ENCODE measurements around the gene RABGAP1L.
"Not testable (repeated sequence)": the region's sequence is repeated elsewhere in the genome, so short reads cannot be mapped to it uniquely, and the experiment has no call there.

The RABGAP1L gene

DNA sequence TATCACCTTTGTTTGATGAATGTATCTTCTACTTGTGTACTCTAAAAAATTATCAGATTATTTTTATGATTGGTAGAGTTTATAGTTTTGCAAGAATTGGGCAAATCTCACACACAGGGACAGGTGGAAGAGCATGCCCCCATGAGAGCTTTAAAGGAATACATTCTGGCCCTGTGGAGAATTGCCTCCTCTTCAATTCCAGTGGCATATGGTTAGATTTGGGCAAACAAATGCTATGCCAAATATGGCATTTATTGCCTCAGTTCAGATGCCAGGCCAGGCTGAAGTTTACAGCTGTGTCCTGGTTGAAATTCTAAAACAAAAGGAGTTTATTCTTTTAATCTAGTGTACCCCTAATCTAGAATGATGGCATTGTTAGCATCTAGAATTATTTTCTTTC, 678.1 kb downstream of the RABGAP1L start:
- DNase-seq = no peak

DNA sequence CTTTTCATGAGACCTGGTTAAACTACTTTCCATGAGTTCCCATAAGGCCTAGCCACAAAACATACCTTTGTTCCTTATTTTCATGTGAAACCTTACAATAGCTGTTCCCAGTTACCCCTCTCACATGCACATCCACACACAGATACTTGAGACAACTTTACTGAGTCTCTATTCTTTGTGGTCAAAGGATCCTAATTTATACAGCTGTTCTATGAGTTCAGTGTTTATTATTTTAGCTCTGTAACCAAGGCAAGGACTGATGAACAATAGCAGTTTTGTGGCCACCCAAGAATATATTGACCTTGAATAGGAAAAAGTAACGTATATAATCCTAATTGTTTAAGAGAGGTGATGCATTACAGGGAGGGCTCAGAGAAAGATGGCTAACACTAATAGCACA, 679.9 kb downstream of the RABGAP1L start:
- DNase-seq = no peak

DNA sequence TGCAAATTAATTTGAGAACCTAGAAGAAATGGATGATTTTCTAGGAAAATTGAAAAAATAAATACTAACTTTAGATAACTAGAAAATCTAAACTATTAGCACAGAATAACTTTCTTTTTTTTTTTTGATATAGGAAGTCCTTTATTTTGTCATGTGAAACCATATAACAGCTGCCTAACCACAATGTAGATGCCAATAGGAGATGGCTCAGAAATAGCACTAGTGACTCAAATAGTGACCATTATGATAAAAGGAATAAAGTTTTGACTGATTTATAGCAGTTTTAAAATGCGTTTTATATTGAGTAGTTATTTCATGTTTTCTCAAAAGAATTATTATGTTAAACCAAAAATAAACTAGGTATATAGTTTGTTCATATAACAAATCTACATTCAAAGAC, 682.4 kb downstream of the RABGAP1L start:
- DNase-seq = no peak

DNA sequence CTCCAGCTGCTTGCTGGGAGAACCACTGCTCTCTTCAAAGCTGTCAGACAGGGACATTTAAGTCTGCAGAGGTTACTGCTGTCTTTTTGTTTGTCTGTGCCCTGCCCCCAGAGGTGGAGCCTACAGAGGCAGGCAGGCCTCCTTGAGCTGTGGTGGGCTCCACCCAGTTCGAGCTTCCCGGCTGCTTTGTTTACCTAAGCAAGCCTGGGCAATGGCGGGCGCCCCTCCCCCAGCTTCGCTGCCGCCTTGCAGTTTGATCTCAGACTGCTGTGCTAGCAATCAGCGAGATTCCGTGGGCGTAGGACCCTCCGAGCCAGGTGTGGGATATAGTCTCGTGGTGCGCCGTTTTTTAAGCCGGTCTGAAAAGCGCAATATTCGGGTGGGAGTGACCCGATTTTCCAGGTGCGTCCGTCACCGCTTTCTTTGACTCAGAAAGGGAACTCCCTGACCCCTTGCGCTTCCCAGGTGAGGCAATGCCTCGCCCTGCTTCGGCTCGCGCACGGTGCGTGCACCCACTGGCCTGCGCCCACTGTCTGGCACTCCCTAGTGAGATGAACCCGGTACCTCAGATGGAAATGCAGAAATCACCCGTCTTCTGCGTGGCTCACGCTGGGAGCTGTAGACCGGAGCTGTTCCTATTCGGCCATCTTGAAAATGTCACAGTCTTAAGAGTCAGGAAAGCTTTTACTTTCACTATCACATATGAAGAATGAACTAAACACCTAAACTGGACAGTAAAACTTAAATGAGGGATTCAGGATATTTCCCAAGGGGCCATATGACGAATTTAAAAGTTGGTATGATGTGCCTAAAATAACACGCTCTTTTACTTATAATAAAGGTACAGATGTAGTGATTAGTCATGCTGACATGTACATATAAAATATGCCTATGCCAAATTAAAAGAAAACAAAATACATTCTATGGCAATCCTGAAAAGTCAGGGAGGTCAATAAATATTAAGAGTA, 689.6 kb downstream of the RABGAP1L start:
- DNase-seq = not testable (repeated sequence)

DNA sequence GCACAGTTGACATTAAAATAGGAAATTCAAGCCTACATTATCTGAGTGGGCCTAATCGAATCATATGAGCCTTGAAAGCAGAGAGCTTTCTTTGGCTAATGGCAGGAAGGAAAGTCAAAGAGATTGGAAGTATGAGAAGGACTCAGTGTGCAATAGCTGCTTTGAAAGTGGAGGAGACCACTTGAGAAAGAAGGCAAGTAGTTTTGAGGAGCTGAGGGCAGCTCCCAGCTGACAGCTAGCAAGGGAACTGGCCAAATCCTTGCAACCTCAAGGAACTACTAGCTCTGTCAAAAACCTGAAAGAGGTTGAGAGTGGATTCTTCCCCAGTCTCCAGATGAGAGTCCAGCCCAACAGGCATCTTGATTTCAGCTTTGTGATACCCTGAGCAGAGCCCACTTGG, 691.4 kb downstream of the RABGAP1L start:
- DNase-seq = no peak

DNA sequence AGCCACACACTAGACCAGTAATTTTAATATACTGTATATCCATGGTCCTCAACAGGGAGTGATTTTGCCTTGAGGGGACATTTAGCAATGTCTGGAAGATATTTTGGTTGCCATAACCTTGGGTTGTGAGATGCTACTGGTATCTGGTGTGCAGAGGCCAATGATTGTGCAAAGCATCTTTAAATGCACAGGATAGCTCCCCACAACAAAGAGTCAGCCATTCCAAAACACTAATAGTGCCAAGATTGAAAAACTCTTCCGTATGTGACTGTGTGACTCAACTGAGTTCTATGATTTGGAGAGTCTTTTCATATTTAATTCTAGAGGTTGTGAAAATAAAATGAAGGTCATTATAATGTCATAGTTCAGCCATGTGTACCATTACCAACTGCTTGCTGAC, 699.0 kb downstream of the RABGAP1L start:
- no peak for DNase-seq

DNA sequence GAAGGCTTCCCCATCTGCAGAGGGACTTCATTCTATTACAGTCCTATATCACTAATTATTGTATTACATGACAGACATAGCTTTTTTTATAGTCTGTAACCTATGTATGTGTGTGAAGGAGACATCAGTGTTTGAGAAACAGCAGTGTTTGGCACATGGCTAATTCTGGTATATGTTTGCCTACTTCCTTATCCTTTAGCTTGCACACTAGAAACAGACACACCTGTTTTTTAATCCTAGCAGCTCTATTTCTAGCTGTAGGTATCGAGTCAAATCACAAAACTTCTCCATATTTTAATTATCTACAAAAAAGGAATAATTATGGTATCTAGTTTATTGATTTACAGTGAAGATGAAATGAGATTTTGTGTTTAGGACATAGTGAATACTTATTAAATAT, 711.0 kb downstream of the RABGAP1L start:
- DNase-seq = no peak

DNA sequence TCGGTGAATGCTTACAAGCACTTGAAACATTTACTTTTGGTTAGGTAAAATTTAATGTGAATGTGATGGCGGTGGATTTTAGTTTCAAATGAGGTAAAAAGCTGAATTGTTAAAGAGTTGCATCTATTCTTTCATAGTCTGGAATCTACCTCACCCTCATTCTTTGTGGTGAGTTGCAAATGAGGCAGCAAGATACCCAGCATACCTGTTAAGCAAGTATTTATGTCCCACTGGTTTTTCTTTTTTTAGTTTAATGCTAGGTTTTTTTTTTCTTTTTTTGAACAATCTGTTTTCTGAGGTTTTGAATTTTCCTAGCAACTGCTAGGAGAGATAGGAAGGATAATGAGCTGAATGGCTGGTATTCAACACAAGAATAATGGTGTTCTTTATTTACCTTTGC, 712.6 kb downstream of the RABGAP1L start:
- DNase-seq = no peak

DNA sequence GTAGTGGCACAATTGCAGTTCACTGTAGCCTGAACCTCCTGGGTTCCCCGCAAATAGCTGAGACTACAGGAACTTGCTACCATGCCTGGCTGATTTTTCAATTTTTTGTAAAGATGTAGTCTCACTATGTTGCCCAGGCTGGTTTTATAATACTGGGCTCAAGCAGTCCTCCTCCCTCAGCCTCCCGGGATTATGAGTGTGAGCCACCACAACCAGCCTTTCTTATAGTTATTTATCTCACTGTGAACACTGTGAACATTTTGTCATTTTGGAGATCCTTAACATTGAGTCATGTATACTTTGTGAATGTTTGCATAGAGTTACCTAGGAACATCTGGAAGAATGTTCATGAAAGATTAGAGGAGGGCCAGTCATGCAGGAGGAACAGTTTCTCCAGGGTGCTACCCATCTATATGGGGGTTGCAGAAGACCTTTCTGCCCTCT, 713.3 kb downstream of the RABGAP1L start:
- no peak for DNase-seq

DNA sequence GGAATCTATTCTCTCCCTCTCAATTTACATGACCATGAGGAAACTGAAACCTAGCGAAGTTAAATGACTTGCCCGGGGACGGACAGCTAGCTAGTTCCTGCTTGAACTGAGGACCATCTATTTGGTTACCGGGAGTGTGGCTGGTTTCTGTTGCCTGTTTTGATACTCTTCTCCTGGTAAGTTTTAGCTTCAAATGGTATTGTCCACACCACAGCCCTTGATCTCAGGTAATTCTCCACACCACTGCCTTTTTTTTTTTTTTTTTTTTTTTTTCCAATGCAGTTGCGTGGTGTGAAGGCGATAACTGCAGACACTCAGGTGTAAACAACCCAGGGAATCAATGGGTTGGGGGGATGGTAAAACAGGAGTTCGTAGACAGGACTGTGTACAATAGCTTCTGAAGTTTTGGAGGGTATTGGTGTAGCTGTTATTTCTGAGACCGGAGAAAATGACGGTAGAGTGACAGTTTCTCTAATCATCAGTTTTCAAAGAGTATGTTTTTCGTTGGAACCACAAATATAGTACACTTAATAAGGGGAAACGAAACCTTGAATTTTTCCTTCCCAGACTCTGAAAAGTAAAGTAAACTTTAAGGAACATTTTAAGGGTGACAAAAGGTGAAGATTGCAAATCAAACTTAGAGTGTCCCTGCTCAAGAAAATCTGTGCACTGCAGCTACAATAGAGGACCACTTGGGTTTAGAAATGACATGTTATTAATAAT, 715.2 kb downstream of the RABGAP1L start:
- DNase-seq = no peak

DNA sequence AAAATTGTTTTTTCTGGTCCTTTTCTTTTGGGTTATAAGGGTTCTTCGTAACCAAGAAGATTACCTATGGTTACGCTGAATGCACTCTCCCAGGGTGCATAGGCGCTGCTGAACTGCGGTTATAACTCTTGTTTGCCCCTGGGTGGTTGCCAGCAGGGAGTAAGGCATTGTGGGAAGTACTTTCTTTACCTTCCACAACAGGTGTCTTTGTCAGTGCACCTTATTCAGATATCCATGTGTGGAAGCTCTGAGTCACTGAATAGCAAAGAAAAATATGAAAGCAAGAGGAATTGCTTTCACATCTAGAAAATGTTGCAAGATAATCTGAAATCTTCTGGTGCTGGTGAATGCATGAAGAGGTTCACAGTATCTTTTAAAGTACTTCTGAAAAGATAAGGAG, 716.0 kb downstream of the RABGAP1L start:
- DNase-seq = peak; percentile 20 to 24

DNA sequence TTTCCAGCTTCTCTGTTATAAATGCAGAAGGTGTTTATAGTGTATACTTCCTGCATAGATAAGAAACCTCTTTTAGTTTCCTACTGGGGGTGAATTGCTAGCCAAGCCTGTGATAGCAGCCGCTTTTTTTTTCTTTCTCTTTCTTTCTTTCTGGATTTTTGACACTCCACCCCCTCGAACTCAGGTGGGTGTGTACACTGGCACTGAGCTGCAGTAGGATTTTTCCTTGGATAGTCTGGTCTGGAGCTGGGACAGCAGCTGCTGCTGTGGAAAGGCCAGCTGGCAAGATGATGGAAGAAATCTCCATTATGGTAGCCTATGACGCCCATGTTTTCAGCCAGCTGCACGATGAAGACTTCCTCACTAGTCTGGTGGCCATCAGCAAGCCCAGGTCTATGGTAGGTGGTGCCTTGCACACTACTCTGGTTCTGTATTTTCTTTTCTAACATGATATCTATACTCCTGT, 717.9 kb downstream of the RABGAP1L start:
- no peak for DNase-seq

DNA sequence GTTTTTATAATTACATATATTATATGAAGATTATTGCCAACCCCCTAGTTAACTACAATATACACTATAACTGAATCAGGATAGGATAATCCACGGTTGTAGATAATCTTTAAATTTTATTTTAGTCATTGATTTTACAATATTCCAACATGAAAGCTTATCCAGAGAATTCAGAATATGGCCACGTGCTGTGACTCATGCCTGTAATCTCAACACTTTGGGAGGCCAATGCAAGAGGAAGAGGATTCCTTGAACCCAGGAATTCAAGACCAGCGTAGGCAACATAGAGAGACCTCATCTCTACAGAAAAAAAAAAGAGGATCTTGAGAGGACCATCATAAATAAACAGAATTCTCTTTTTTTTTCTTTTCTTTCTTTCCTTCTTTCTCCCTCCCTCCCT, 720.9 kb downstream of the RABGAP1L start:
- DNase-seq = no peak

DNA sequence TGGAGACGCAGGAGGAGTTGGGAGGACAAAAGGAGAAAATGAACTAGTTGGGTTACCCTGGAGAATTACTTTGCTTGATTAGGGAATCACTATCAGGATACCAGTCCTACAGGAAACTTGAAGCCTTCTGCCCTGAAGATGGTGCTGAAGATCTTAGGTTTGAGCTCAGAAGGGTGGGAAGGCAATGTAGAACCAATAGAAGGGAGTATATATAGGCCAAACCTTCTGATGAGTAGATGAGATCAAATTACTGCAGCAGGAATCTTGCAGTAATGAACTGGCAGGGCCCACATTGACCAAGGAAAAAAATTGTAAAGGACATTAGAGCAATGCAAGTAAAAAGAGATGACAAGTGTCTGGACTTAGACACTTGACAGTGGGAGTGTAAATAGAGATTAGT, 724.1 kb downstream of the RABGAP1L start:
- DNase-seq = no peak

DNA sequence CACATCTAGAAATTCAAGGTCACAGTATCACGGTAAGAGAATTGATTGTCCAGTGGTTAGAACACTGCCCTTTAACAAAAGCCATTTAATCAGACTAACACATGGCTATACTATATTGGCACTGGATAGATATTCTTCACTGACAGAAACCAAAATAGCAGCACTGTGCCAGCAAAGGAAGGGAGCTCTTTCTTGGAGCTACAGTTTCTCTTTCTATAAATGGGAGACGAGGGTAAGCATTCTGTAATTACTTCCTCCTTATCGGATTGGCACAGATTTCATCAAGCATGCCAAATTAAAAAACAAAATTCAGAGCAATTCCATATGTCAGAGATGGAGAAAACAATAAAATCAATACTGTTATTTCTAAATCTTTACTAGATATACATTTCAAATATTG, 724.7 kb downstream of the RABGAP1L start:
- DNase-seq = no peak

DNA sequence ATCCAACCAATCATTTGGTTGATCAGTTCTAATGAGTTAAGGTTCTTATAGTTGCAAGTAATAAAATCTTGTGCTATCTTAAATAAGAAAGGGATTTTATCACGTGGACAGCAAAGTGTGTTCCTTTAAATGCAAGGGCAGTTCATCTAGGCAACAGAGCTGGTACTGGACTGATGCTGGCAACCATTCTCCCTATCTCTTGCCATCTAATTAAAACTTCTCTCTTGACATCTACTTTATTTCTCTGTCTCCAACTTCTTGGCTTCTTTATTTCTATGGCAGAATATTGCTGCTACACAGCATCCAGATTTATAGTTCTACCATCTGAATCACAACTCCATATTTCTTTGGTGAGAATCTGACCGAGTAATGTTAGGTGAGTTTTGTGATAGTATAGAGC, 725.2 kb downstream of the RABGAP1L start:
- no peak for DNase-seq

DNA sequence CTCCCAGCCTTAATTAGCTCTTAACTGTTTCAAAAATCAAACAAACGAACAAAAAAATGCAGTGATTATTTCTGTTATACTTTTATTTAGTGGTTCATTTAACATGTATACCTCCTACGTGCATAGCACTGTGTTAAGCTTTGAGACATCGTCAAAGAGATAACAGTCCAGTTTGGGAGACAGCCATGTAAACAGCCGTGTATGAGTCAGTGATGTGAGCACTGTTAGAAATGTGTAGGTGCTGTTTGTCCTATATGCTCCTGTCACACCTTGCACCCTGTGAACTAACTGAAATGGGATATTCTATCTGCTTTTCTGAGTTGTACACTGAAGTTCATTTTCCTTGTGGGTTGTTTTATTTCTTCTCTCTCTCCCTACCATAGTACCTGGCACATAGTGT, 730.7 kb downstream of the RABGAP1L start:
- no peak for DNase-seq

DNA sequence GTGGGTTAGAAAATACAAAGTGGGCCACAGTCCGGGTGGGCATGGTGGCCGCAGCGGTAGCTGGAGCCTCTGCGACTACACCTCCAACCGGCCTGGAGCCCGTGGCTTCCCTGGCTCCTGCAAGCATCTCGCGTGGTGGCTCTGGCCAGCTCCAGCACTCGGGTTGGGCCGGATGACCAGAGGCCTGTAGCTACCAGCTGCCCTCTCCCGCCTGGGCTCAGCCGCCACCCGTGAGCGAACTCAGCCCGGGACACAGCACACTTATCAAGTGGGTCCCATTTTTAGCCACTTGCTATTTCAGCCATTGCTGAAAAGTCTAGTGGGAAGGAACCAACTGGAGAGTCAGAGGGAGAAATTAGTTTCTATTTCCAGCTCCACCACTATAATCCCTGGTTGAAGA, 732.7 kb downstream of the RABGAP1L start:
- no peak for DNase-seq

DNA sequence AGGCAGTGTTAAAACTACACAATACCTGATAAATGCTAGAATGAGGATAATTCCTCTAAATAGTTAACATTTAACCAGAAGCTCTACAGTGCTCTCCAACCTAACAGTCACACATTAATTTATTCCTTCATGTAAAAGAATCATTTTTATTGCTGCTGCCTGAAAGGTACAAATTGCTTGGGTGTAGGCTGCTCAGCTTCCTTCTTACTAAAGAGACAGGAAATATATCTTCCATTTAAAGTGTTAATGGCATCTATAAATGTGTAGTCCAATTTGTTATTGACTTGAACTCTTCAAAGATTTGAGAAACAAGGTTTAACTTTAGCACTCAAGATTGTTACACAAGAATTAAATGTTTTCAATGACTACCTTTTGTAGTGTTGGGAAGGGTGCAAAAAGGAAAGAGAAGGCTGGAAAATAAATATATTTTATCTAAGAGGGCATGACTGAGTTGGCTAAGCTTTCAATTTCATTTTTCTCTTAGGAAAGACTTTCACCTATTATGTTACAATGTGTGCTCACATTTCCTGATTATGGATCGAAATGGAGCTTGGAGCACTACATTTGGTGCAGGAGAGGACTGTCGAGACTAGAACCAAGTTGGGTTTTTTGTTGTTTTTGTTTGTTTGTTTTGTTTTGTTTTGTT, 734.9 kb downstream of the RABGAP1L start:
- DNase-seq = no peak

DNA sequence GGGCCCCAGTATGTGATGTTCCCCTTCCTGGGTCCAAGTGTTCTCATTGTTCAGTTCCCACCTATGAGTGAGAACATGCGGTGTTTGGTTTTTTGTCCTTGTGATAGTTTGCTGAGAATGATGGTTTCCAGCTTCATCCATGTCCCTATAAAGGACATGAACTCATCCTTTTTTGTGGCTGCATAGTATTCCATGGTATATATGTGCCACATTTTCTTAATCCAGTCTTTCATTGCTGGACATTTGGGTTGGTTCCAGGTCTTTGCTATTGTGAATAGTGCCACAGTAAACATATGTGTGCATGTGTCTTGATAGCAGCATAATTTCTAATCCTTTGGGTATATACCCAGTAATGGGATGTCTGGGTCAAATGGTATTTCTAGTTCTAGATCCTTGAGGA, 736.3 kb downstream of the RABGAP1L start:
- not testable (repeated sequence) for DNase-seq

DNA sequence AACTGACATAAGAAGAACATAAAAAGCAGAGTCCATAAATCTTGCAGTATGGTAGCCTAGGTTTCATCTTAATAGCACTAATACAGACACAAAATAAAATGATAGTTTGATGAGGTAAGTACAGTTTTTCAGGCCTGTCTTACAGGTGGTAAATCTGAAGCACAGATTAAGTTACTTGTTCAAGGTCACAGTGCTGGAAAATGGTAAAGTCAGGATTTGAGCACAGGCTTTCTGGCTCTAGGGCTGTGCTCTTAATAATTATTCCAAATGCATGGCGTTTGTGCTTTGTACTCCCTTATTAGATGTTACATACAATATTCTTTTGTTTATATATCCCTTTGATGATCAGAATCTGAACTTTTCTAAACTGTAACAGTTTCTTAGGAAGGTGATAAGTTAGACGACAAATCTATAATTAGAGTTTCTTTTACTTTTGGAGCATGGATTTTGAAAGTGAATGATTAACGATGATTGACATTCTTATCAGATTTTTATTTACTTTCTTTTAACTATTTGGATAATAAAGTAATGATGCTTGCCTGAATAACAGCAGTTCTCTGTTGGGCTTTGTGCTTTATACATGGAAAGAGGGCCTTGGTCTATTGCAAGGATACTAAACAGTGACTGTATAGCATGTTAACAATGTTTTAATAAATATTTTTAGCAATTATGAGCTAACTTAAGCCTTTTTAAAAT, 738.9 kb downstream of the RABGAP1L start:
- no peak for DNase-seq

DNA sequence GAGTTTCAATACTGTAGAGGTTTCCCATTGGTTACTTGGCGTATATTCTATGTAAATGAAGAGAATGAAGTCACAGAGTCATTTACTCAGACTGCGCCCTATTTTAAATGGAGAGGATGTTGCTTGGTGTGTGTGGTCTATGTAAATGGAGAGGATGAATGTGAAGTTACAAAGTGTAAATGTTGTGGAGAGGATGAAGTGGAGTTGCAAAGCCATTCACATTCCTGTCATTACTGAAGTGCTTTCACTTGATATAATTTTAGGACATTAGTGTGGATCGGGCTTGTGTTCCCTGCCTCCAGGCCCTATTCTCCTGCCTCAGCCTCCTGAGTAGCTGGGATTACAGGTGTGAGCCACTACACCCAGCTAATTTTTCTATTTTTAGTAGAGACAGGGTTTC, 741.0 kb downstream of the RABGAP1L start:
- DNase-seq = no peak

All from activated CD4-positive, alpha-beta T cell treated with anti-CD3 and anti-CD28 coated beads for 4 hours (primary cell).